RCC 7860 (cell line): ENCODE results near the gene ATG9B.
"Not testable (repeated sequence)": the region's sequence is repeated elsewhere in the genome, so short reads cannot be mapped to it uniquely, and the experiment has no call there.

Source experiments
- DNase-seq: peaks from one replicate; pipeline ENCODE4 v3.0.0-alpha.2; 2015; ENCODE audit warnings: low spot score
- FAIRE-seq: peaks from 2 replicates; lab custom pipeline; 2012; peaks lifted over from hg19 to GRCh38; lab: Jason Lieb, UNC

The ATG9B gene

DNA sequence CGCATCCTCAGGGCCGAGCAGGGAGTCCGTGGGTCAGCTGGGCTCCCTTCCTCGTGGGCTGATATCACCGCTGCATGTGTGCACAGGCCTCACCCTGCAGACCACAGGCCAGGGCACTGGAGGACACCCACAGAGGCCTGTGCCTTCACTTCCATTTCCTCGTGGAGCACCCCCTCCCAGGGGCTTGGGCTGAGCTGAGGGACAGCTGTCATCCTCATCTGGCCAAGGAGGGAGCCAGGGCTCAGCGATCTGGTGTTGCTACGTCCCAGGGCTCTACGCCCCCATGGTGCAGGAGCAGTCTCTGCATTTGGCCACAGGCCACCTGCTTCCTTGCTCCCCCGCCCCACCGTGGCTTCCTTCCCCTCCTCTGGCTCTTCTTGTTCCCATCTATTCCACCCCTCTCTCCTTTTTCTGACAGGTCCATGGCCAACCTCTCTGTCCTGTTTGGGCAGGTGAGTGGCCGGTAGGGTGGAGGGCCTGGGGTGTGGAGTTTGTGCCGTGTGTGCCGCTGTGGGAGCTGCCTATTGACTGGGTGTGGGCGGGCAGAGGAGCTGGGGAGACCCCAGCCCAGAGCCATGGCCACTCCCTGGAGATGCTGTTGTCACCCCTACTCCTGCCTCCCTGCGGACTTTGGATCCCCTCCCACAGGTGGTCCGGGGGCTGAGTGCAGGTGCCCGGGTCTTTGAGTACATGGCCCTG is 15.7 kb upstream of the ATG9B start:
- FAIRE-seq = no peak
- no peak for DNase-seq

DNA sequence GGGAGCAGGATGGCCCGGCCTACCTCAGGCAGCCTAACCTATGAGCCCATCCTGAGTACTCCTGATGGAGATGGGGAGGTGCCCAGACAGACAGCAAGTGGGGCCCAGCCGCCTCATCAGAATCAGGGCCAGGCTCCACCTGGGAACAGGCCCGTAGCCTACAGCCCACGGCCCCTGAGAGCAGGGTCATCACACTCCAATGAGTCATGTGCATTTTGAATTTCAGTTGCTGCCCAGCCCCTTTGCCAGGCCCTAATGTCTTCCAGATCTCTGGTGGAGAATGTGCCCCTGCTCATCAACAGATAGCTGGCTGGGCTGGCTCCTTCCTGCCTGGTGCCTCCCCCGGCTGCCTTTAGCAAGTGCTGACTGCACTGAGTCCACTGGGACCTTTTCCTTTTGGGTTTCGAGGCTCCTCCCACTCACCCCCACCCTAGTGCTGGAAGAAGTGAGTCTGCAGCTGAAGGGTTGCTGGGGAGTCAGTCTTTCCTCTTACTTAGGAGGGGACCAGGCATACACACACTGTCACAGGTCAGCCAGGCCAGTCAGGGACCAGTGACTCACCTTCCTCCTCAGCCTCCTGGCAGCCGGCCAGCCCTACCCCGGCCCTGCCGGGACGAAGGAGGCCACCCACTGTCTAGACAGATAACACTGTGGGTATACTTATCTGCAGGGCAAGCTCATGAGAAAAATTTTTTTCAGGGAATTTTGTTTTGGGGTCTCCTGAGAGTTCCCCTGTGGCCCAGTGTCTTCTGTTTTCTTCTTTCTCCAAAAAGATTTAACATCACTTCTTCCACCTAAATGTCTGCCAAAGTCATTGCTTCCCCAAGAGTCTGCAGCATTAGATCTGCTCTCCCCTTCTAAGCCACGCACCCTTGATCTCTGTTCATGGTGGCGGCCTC is 14.9 kb upstream of the ATG9B start:
- FAIRE-seq (peak; percentile 98), DNase-seq (peak; percentile 100)

DNA sequence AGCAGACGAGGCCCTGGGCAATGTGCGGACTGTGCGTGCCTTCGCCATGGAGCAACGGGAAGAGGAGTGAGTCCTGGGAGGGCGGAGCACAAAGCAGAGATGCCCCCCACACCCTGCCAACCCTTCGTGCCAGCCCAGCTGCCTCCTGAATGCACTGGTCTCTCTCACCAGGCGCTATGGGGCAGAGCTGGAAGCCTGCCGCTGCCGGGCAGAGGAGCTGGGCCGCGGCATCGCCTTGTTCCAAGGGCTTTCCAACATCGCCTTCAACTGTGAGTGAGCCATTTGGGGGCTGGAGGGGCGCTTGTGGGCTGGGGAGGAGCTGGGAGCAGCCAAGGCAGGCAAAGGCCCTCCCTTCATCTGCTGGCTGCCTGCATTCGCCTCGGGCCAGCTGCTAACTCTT is 11.6 kb upstream of the ATG9B start:
- DNase-seq (no peak), FAIRE-seq (no peak)

DNA sequence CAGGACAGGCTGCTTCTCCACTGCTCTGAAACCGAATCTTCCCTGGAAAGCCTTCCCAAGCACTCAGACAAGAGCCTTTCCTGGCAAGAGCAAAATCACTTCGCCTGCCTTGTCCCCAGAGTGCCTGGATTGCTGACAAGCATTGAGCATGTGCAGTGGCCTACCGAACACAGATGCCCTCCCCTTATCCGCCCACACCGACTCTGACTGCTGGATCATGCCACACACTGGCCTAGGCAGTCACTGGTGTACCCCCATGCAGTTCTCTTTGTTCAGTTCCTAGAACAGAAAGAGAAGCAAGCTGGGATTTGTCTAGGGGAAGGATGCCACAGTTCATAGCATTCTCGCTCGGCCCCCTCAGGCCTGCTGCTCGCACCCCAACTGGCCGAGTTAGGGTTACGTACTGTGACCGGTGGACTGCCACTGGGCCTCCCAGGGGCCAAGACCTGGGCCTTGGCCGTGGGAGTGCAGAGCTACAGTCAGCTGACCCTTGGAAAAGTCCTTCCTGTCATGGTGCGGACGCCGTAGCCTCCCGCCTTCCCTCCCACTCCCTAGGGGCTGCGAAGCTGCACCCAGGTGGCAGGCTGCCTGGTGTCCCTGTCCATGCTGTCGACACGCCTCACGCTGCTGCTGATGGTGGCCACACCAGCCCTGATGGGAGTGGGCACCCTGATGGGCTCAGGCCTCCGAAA is 10.9 kb upstream of the ATG9B start:
- DNase-seq = no peak

DNA sequence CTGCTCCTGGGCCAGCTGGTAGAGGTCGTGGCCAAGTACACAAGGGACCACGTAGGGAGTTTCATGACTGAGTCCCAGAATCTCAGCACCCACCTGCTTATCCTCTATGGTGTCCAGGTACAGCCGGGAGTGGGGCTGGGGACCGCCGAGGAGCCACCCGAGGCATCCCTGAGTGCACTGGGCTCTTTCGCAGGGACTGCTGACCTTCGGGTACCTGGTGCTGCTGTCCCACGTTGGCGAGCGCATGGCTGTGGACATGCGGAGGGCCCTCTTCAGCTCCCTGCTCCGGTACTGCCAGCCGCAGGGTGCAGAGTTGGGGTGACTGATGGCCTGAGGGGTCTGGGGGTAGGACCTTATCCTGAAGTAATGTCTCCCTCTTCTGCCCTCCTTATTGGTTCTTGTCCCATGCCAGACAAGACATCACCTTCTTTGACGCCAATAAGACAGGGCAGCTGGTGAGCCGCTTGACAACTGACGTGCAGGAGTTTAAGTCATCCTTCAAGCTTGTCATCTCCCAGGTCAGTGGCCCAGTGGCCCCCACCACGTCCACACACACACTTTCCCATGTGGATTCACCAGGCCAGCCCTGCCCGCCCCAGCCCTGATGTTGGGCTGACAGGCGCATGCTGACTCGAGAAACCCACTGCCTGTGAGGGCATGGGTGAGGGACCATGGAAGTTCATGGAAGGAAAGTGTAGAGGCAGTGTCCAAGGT is 10.2 kb upstream of the ATG9B start:
- no peak for DNase-seq
- FAIRE-seq = no peak

More for the DNA sequence above, 10.9 kb upstream of the ATG9B start:
- FAIRE-seq = no peak

DNA sequence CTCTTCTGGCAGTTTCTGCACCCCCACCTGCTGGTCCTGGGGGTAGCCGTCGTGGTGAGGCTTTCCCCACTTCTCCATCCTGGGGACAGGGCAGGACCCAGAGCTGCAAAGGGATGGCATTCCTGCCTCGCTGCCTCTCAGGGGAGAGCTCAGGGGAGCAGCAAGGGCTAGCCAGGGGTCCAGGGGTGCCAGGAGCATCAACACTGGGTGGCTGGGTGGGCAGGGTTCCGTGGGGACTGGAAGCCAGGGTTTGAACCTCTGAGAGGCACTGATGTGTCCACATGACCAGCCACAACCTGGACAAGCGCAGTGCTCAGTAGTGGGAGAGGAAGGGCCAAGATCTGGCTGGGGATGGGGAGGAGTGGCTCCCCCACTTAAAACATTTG is 9.6 kb upstream of the ATG9B start:
- no peak for FAIRE-seq
- DNase-seq = no peak

DNA sequence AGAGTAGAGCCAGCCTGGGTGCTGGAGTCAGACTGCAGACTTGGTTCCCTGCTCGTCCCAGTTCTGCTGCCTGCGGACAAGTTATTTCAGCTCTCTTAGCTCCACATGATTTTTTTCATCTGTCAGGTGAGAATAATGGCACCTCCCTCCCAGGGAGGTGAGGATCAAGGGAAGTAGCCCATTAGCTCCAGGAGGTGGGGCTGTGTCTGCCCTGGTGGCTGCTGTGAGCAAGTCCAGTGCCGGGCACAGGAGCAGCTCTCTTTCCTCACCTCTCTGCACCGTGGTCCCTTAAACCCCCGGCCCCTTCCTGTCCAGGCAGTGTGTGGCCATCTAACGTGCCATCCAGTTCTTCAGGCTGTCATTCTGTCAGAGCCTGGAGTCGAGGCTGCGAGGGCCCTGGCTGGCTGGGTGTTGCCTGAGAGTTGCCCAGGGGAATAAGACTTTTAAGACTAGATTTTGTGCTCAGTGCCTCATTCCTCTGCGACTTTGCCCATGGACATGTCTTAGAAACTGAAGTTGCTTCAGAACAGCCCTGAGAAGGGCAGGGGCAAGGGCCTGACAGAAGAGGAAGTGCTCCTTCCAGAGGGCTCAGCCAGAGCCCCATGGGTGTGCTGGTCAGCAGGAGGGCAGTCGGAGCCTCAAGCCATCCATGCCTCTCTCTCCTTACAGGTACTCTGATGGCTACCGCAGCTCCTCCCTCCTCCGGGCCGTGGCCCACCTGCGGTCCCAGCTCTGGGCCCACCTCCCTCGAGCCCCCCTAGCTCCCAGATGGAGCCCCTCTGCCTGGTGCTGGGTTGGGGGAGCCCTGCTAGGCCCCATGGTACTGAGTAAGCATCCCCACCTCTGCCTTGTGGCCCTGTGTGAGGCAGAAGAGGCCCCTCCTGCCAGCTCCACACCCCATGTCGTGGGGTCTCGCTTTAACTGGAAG is 8.9 kb upstream of the ATG9B start:
- no peak for DNase-seq
- no peak for FAIRE-seq

DNA sequence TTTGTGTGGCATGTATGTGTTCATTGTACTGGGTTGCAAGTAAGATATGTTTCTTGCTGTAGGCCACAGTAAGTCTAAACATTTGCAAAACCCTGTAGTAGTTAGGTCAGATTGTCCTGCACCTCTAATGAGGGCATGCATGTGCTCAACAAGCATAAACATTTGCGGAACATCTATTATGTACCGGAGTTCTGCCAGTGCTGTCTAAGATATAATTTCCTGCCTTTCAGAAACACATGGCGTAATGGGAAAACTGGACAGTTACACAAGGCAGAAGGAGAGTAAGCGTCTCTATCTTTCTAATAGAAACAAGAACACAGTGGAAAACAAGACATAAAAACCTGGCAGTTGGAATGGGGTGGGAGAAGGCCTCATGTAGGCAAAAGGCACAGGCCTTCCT is 6.7 kb upstream of the ATG9B start:
- FAIRE-seq (no peak), DNase-seq (no peak)

DNA sequence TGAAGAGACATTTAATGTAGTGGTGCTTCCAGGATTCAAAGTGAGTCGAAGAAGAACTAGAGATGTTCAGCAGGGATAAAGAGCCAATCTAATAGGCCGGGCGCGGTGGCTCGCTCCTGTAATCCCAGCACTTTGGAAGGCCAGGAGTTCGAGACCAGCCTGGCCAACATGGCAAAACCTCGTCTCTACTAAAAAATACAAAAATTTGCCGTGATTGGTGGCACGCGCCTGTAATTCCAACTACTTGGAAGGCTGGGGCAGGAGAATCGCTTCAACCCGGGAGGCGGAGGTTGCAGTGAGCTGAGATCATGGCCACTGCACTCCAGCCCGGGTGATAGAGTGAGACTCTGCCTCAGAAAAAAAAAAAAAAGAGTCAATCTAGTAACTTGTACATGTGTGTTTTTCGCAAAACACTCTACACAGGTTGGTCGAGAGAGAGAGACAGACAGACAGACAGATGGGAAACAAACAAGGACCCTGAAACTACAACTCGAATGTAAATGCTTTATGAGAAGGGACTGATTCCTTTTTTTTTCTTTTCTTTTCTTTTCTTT is 4.7 kb upstream of the ATG9B start:
- no peak for DNase-seq
- FAIRE-seq = no peak

DNA sequence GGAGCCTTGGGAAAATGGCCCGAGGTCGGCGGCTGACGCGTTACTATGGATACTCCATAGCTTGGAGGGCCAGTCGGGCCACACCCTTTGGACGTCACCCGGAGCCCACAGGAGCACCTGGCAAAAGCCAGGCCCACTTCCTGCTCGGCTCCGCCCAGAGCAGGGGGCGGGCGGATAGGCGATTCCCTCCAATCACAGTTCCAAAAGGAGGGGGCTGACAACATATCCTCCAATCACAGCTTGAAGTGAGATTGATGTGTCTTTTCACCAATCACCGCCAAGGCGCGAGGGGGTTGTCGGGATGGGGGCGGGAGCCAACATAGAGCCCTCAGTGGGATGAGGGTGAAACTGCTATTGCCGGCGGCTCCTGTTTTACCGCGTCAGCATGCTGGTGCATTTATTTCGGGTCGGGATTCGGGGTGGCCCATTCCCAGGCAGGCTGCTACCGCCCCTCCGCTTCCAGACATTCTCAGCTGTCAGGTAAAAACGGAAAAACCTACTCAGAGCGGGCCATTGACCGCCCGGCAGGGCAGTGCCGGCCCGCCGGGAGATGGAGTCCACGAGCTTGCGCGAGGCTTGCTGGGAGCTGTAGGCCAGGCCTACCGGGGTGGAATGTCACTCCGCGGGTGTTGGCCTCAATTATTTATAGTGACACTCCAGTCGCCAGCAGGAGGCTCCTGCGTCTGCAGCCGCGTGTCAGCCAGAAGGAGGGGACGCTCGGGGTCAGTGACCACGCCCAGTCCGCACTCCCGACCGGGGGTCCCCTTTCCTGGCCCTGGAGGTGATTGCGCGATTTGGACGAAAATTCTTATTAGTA is 4.0 kb upstream of the ATG9B start, which contains the start of gene ABCB8:
Gene ABCB8, plus strand, starts transcription at position 320 of the 817 bp plus-strand sequence. Its CDS starts 66 bp downstream, at position 386.
- FAIRE-seq (peak; percentile 94), DNase-seq (peak; percentile 99)

DNA sequence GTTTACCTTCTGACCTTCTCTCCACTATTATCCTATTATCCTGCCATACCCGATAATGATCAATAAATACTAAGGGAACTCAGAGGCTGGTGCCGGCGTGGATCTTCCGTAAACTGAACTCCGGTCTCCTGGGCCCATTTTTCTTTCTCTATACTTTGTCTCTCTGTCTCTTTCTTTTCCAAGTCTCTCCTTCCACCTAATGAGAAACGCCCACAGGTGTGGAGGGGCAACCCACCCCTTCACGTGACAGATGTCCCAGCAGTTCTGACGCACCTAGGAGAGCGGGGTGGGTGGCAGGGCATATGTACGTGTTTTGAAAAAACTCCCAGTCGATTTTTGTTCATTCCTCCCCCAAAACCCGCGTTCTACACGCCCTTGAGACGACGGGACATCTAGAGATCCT is 3.4 kb upstream of the ATG9B start:
- FAIRE-seq, DNase-seq: not testable (repeated sequence)

DNA sequence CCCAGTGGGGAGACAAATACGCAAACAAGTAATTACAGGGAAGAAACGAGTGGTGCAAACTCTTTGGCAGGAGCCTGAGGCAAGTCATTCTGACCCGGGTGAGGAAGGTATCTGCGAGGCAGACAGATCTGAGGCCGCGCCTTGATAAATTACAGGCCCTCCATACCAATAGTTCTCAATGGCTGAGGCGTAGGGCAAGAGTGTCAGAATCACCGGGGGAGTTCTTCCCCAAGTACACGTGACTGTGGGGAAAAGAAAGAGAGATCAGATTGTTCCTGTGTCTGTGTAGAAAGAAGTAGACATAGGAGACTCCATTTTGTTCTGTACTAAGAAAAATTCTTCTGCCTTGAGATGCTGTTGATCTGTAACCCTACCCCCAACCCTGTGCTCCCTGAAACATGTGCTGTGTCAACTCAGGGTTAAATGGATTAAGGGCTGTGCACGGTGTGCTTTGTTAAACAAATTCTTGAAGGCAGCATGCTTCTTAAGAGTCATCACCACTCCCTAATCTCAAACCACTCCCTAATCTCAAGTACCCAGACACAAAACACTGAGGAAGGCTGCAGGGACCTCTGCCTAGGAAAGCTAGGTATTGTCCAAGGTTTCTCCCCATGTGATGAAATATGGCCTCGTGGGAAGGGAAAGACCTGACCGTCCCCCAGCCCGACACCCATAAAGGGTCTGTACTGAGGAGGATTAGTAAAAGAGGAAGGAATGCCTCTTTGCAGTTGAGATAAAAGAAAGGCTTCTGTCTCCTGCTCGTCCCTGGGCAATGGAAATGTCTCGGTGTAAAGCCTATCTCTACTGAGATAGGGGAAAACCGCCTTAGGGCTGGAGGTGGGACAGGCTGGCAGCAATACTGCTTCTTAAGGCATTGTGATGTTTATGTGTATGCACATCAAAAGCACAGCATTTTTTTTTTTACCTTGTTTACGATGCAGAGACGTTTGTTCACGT is 2.8 kb upstream of the ATG9B start:
- DNase-seq, FAIRE-seq: not testable (repeated sequence)

DNA sequence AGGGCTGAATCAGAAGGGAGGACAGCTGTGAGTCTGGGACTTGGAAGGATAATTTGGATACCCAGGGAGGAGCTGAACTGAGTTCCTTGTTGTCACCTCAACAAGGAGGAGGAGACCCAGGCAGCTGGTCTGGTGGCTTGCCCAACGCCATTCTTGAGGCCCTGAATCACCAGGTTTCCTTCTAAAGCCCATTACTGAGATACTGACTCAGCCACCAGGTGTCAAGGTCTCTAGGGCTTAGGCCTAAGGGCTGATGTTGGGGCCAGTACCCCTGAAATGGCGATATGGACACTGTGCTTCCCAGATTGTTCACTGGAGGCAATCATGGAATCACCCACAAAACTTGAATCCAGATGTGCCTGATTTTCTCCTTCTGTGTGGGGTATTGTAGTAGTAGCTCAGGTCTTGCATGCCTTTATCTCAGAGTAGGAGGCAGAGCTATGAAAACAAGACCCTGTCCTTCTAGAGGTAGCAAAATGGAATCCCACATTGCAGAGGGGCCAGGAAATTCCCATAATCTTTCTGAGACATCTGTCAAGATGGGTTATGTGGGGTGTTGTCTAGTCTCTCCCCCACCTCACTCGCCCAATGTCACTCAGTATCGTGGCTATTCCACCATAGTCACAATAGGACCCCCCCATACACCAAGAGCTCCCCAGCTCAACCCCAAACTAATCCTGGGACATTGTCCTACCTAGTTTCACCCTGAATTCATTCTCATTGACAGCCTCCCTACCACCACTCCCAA is 1.8 kb upstream of the ATG9B start:
- FAIRE-seq (no peak), DNase-seq (peak; percentile 33)

DNA sequence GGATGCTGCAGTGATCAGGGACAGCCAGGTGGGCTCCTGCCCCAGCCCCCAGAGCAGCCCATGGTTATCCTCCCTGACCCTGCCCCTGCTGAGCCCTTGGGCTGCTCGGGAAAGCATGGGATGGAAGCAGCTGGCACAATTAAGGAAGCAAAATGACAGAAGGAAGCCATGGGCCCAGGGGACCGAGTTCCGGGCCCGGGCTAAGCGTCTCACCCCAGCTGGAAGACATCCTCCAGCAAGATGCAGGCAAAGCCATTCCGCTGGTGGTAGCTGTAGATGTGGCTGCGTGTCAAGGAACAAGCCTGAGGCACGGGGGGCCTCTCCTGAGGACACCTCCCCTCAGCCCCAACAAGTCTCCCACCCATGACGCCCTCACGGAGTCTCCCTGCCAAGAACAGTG is 1.1 kb downstream of the ATG9B start:
- FAIRE-seq (no peak), DNase-seq (no peak)

DNA sequence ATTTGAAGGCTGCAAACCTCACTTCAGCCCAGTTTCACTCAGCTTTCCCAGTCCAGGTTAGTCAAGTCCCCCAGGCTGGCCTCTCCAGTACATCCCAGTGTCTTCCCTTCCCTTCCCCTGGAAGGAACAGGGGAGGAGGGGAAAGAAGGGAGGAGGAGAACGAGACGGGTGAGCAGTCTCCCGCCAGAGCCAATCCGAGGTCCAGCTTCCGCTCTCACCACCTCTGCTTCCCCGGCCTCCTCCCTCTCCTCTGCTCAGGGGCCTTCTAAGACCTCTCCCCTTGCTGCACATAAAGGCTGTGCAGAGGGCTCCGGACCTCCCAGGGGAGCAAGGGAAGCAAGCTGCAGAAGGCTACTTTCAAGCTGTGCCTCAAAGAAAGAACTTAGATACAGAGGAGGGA is 4.1 kb downstream of the ATG9B start:
- DNase-seq = no peak
- no peak for FAIRE-seq

DNA sequence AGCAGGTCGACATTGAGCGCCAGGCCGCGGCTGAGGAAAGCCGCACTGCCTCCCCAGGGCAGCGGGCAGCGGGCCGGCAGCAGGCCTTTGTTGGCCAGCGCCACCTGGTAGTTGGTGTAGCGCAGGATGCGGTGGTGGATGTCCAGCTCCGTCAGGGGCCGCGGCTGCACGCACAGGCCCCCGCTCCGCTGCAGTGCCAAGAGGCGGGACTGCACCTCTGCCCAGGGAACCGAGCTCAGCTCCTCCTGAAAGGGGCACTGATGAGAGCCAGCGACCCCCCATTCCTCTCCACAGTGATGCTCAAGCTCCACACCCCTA is 5.2 kb downstream of the ATG9B start:
- FAIRE-seq (no peak), DNase-seq (no peak)
